MM.1S (cell line): Measurements from ENCODE around the gene THAP2.

Experiments
- DNase-seq: peaks from one replicate; pipeline ENCODE4 v3.0.0-alpha.2; 2015
- H2AFZ ChIP-seq: fragments of 300-600 bp; sonication (generic); 2 replicates; pipeline ENCODE4 v1.6.0; 2016; ENCODE audit warnings: antibody characterized with exemption, low read length
- H3F3A ChIP-seq: fragments of 300-600 bp; sonication (generic); 2 replicates; pipeline ENCODE4 v1.6.1; 2016; ENCODE audit warnings: mild to moderate bottlenecking, antibody characterized with exemption, low read length, moderate library complexity, mixed read lengths; ENCODE audit not compliant: insufficient read depth
- H3K27ac ChIP-seq: fragments of 300-600 bp; sonication (generic); 2 replicates; pipeline ENCODE4 v1.5.1; 2016; ENCODE audit warnings: mild to moderate bottlenecking, low read length
- H3K27me3 ChIP-seq: fragments of 300-600 bp; sonication (generic); replicated peaks from 2 replicates; pipeline ENCODE4 v1.6.0; 2016; ENCODE audit warnings: low read length; ENCODE audit not compliant: insufficient read depth
- H3K36me3 ChIP-seq: fragments of 300-600 bp; sonication (generic); replicated peaks from 2 replicates; pipeline ENCODE4 v1.6.1; 2016; ENCODE audit warnings: mild to moderate bottlenecking, low read length, mixed read lengths; ENCODE audit not compliant: insufficient read depth
- H3K4me1 ChIP-seq: fragments of 300-600 bp; sonication (generic); 2 replicates; pipeline ENCODE4 v1.6.1; 2016; ENCODE audit warnings: low read length, mixed read lengths
- H3K4me2 ChIP-seq: fragments of 300-600 bp; sonication (generic); 2 replicates; pipeline ENCODE4 v1.6.0; 2016; ENCODE audit warnings: low read depth, low read length
- H3K4me3 ChIP-seq: fragments of 300-600 bp; sonication (generic); 2 replicates; pipeline ENCODE4 v1.5.1; 2016; ENCODE audit warnings: low read length, mixed read lengths
- H3K79me2 ChIP-seq: fragments of 300-600 bp; sonication (generic); 2 replicates; pipeline ENCODE4 v1.6.1; 2016; ENCODE audit warnings: mixed run types, low read length, mixed read lengths
- H3K9ac ChIP-seq: fragments of 300-600 bp; sonication (generic); 2 replicates; pipeline ENCODE4 v1.6.1; 2016; ENCODE audit warnings: low read length, mixed read lengths
- H3K9me2 ChIP-seq: fragments of 300-600 bp; sonication (generic); replicated peaks from 2 replicates; pipeline ENCODE4 v1.6.1; 2016; ENCODE audit warnings: mild to moderate bottlenecking, low read length, mixed read lengths; ENCODE audit not compliant: insufficient read depth
- H3K9me3 ChIP-seq: fragments of 300-600 bp; sonication (generic); replicated peaks from 2 replicates; pipeline ENCODE4 v1.6.1; 2016; ENCODE audit warnings: mild to moderate bottlenecking, low read length, mixed read lengths; ENCODE audit not compliant: insufficient read depth
- H4K20me1 ChIP-seq: fragments of 300-600 bp; sonication (generic); 2 replicates; pipeline ENCODE4 v1.6.1; 2016; ENCODE audit warnings: mild to moderate bottlenecking, low read length, moderate library complexity, mixed read lengths; ENCODE audit not compliant: insufficient read depth
- EZH2 ChIP-seq: fragments of 300-600 bp; sonication (generic); optimal IDR thresholded peaks from 2 replicates; pipeline ENCODE3; 2017; ENCODE audit warnings: low read depth, mild to moderate bottlenecking, antibody characterized with exemption, low read length, mixed read lengths
- EZH2phosphoT487 ChIP-seq: fragments of 300-600 bp; sonication (generic); IDR thresholded peaks from 2 replicates; pipeline ENCODE4 v1.6.1; 2018; ENCODE audit warnings: antibody characterized with exemption, low read length
- TF ChIP-seq, protein P1 (sequence below): fragments of 300-600 bp; sonication (generic); IDR thresholded peaks from 2 replicates; pipeline ENCODE4 v1.5.1; 2016; ENCODE audit warnings: antibody characterized with exemption, low read length, mixed read lengths

THAP2 gene

DNA sequence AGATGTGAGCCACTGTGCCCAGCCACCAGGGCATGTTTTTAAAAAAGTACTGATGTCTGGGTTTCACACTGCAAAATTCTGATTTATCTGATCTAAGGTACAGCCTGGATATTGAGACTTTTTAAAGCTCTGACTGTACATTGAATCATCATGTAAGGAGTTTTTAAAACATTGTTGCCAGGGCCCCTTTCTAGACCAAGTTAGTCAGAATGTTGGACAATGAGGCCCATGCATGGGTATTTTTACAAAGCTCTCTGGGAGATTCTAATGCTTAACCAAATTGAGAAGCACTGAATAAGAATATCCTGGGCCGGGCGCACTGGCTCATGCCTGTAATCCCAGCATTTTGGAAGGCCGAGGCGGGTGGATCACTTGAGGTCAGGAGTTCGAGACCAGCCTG is 38.5 kb downstream of the THAP2 start:
- Histone ChIP-seq H3K27me3 (no peaks in the 10 kb centered on the region), H3F3A (no peaks in the 10 kb centered on the region), H3K79me2 (no peaks in the 10 kb centered on the region), H3K27ac (no peak overlapping the region), H3K9me2 (no peaks in the 10 kb centered on the region), H2AFZ (no peak overlapping the region), H4K20me1 (no peaks in the 10 kb centered on the region), H3K4me1 (no peaks in the 10 kb centered on the region), H3K9ac (no peak overlapping the region), H3K36me3 (0 out of 2 replicates have a peak, but pooled peaks cover 6% of the 10 kb centered on the region), H3K9me3 (no peaks in the 10 kb centered on the region), H3K4me2 (no peak overlapping the region), H3K4me3 (no peak overlapping the region)
- TF ChIP-seq, protein P1, sequence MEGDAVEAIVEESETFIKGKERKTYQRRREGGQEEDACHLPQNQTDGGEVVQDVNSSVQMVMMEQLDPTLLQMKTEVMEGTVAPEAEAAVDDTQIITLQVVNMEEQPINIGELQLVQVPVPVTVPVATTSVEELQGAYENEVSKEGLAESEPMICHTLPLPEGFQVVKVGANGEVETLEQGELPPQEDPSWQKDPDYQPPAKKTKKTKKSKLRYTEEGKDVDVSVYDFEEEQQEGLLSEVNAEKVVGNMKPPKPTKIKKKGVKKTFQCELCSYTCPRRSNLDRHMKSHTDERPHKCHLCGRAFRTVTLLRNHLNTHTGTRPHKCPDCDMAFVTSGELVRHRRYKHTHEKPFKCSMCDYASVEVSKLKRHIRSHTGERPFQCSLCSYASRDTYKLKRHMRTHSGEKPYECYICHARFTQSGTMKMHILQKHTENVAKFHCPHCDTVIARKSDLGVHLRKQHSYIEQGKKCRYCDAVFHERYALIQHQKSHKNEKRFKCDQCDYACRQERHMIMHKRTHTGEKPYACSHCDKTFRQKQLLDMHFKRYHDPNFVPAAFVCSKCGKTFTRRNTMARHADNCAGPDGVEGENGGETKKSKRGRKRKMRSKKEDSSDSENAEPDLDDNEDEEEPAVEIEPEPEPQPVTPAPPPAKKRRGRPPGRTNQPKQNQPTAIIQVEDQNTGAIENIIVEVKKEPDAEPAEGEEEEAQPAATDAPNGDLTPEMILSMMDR, result no peak
- no peak for TF ChIP-seq EZH2phosphoT487
- no peak for TF ChIP-seq EZH2
- DNase-seq, result no peak

DNA sequence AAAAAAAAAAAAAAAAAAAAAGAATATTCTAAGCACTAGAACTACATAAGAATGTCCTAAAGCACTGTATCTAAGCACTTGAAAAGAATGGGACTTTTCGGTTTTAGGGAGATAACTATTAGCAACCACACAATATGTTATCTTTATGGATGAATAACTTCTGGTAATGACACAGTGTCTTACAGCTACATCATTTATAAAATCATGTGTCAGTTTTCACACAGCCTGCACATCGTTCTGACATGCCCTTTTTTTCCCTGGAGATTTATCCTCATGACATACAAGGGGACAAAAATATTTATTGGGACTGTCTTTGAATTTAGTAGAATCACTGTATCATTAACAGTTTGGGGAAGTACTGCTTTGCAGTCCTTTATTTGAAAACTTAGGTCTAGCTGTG is 39.1 kb downstream of the THAP2 start:
- Histone ChIP-seq H3K9ac (no peak overlapping the region), H3K9me2 (no peaks in the 10 kb centered on the region), H3K79me2 (no peaks in the 10 kb centered on the region), H2AFZ (no peak overlapping the region), H3F3A (no peaks in the 10 kb centered on the region), H3K9me3 (no peaks in the 10 kb centered on the region), H3K4me2 (no peak overlapping the region), H4K20me1 (no peaks in the 10 kb centered on the region), H3K36me3 (0 out of 2 replicates have a peak, but pooled peaks cover 6% of the 10 kb centered on the region), H3K27me3 (no peaks in the 10 kb centered on the region), H3K27ac (no peak overlapping the region), H3K4me3 (no peak overlapping the region), H3K4me1 (no peaks in the 10 kb centered on the region)
- TF ChIP-seq EZH2 (no peak), EZH2phosphoT487 (no peak)
- TF ChIP-seq, protein P1, result no peak
- no peak for DNase-seq

DNA sequence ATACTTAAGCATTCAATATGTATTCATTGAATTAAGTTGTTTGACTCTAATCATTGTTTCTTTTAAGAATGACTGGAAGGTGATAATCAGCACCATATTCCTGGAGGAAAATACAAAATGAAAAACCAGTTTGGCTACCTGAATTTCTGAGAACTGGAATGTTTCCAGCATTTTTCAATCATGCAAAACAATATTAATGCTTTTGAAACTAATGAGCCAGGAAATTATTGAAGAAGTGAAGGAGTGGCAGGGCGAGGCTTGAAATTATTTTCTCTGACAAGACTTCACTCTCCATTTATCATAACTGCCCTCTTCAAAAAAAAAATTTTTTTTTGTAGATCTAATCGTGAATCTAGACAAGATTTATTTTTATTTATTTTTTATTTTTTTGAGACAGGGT is 40.8 kb downstream of the THAP2 start:
- H3K79me2 ChIP-seq, result no peaks in the 10 kb centered on the region
- TF ChIP-seq EZH2phosphoT487, result no peak
- no peak overlapping the region for H3K9ac ChIP-seq

DNA sequence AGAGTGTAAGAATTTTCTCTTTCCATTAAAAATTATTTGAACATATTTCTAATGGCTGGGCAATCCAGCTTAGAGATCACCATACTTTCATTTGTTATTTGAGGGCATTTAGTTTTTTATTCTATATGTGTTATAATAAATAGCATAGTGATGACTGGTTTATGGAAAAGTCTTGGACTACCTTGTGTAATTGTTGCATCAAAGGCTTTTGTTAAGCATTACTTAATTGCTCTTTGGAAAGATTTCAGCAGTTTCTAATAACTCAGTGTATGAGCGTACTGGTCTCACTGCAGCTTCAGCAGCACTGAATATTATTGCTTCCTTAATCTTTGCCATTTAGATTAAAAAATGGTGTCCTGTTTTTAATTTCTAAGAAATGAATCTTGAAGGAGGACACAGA is 44.6 kb downstream of the THAP2 start:
- no peaks in the 10 kb centered on the region for H3F3A ChIP-seq
- no peak overlapping the region for H3K27ac ChIP-seq
- H3K4me1 ChIP-seq, result no peaks in the 10 kb centered on the region
- no peak for DNase-seq
- H2AFZ ChIP-seq, result no peak overlapping the region
- no peak overlapping the region for H3K4me3 ChIP-seq
- TF ChIP-seq, protein P1, result no peak
- TF ChIP-seq EZH2phosphoT487 (no peak), EZH2 (no peak)
- H3K36me3 ChIP-seq, result no peaks in the 10 kb centered on the region
- no peaks in the 10 kb centered on the region for H3K79me2 ChIP-seq
- no peaks in the 10 kb centered on the region for H3K27me3 ChIP-seq
- H3K9me3 ChIP-seq, result no peaks in the 10 kb centered on the region
- H4K20me1 ChIP-seq, result no peaks in the 10 kb centered on the region
- no peak overlapping the region for H3K4me2 ChIP-seq
- H3K9ac ChIP-seq, result no peak overlapping the region
- no peaks in the 10 kb centered on the region for H3K9me2 ChIP-seq

More for the DNA sequence above, 40.8 kb downstream of the THAP2 start:
- Histone ChIP-seq H3K9me2 (no peaks in the 10 kb centered on the region), H3K4me1 (no peaks in the 10 kb centered on the region), H3K27me3 (no peaks in the 10 kb centered on the region), H3K4me3 (no peak overlapping the region), H4K20me1 (no peaks in the 10 kb centered on the region), H3K9me3 (no peaks in the 10 kb centered on the region), H3K4me2 (no peak overlapping the region), H3F3A (no peaks in the 10 kb centered on the region), H3K36me3 (0 out of 2 replicates have a peak, but pooled peaks cover 4% of the 10 kb centered on the region), H3K27ac (no peak overlapping the region), H2AFZ (no peak overlapping the region)
- DNase-seq, result no peak
